GM18519 (cell line): ENCODE measurements around the gene RPN2.

ENCODE experiments used
- ATAC-seq: cut with Tn5 transposase; IDR thresholded peaks from one replicate; pipeline ENCODE4 v1.9.1; 2021; ENCODE audit warnings: mild to moderate bottlenecking, moderate library complexity; ENCODE audit not compliant: unreplicated experiment, low FRiP score

Gene RPN2

DNA sequence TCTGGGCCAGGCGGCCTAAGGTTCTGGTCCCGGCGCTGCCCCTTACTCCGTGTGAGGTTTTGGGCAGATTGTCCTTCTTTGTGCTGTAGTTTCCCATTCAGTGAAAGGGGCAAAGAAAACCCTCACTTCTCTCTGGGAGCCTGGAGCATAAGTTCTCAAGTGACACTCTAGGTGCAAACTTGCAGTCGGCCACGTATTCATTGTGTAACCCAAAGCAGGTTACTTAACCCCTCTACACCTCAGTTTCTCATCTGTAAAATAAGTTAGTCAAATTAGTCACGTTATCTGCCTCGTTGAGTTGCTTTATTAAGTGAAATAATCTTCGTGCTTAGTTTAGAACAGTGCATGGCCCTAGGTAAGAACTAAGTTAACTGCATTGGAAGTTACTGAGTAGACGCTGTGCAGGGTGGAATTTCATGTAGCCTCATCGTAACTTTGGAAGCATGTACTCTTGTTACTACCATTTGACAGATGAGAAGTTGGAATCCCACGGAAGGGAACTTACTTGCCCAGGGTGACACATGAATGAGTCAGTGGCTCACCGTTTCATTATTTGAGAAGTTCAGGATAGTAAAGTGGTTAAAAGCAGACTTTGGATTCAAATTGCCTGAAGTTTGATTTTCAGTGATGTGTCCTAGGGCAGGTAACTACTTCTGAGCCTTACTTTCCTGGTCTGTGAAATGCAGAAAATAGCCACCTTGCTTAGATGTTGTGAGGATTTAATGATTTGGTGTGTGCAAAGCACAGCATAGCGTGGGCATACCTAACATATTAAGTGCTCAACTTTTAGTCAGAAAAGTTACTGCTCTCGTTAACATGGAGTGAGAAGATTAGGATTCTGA is 774 bp downstream of the RPN2 start:
- no peak for ATAC-seq

DNA sequence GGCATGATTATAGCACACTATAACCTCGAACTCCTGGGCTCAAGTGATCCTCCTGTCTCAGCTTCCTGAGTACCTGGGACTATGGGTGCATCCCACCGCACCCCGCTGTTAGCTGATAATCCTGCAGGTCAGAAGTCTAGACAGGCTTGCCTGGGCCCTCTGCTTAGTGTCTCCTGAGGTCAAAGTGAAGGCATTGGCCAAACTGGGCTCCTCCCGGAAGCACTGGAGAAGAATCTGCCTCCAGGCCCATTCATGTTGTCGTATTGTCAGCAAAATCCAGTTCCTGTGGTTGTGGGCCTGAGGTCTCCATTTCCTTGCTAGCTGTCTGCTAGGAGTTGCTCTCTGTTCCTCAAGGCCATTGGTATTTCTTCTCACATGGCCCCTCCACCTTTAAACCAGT is 6.6 kb downstream of the RPN2 start:
- no peak for ATAC-seq

DNA sequence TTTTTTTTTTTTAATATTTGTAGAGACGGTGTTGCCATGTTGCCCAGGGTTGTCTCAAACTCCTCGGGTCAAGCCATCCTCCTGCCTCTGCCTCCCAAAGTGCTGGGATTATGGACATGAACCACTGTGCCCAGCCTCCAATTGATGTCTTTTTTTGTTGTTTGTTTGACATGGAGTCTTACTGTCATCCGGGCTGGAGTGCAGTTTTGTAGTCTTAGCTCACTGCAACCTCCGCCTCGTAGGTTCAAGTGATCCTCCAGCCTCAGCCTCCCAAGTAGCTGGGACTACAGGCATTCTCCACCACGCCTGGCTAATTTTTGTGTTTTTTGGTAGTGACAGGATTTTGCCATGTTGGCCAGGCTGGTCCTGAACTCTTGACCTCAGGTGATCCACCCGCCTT is 9.7 kb downstream of the RPN2 start:
- ATAC-seq, result no peak

DNA sequence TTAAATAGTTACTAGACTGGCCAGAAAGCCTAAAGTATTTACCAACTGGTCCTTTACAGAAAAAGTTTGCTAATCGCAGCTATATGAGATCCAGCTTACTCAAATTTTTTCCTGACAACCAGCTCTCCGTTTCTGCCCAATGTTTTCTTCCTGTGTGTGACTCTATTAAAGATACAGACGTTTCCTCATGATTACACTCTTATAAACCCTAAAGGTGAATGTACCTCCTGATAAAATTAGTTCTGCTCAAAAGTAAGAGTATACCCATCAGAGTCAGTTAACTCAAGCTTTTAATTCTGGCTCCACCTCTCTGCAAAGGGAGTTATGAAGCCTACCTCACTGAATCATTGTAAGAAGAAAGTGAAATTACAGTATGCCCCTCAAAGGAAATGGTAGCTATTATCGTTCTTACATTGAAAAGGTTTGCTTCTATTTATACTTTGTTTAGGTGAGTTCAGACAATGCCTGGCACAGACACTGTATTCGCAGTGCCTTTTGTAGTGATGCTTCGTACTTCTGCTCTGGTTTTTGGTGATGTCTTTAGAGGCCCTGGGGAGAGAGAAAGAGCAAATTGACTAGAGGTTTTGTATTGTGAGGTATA is 10.4 kb downstream of the RPN2 start:
- no peak for ATAC-seq

DNA sequence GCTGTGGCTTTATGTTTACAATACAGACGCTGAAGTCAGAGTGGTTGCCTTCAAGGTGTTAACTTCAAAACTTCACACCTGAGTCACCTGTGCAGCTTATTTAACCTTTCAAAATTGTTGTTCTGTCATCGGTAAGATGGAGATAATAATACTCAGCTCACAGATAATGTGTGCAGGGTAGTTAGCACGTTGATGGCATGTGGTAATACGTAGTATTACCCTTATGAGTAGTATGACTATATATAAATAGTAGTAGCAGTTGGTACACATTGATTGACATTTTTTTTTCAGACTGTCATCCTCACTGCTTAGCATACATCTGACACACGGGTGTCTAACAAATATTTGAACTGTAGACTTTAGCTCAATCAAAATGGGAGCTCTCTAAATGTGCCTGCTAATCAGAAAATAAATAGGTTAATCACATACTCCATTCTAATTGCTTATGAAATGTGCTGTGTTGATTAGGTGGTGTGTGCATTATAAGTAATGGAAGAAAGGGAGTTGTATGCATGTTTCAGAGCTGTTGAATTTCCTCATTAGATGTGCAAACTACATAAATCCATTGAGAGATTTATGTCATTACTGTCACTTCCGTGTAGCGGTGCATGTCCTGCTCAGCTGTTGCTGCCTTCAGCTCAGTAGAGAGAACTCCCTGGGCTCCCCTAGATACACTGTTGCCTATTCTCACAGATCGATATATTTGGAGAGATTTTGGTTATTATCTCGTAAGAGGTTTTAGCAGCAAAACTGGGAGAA is 11.4 kb downstream of the RPN2 start:
- no peak for ATAC-seq

DNA sequence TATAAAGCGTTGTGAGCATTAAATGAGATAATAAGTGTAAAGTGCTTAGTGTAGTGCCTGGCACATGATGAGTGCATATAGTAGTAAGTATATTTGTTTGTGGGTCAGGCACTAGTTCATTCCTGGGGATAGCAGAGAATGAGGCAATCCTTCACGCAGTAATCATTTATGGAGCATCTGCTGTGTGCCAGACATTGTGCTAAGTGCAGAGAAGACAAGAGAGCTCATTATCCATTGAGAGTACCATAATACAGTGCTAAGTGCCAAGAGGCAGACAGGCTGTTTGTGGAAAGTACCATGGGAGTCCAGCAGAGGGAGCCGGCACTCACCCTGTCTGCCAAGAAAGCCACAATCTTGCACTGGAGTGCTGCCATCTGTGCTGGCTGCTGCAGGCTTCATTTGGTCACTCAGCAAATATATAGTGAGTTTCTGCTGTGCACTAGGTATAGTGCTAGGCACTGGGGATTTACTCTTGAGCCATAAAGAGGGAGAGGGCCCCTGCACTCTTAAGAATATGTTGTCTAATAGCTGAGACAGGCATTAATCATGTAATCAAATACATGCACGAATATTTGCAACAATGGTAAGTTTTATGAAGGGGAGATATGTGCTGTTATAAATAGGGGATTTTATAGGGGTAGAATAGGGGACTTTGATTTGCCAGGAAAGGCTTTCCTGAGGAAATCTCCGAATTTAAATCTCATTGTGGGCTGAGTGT is 13.2 kb downstream of the RPN2 start:
- no peak for ATAC-seq

DNA sequence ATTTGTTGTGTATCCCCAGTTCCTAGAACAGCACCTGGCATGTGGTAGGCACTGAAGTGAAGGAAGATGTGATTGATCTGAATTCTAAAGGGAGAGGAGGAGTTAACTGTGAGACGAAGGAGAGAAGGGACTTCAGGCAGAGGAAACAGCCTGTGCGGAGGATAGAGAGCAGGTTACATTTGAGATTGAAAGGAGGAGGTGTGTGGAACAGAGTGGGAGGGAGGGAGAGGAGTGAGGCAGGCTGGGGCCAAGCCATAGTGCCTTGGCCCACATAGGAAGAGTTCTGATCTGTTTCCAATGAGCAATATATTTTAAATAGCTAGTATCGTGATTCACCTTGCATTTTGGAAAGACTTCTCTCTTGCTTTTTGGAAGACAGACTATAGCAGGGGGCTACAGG is 14.1 kb downstream of the RPN2 start:
- no peak for ATAC-seq

DNA sequence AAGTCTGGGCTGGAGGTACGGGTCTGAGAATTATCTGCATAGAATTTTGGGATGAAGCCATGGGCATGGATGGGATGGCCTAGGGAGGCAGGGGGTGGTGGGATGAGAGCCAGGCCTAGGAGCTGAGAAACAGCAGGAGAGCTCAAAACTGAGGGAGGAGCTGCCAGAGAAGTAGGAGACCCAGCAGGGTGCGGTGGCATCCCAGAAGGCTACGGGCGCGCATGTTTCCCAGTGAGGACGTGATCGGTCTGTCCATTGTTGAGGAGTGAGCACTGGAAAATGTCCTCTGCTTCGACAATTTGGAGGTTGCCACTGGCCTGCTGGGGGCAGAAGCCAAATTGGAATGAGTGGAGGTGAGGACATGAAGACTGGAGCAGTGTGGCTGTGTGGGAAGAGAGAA is 14.7 kb downstream of the RPN2 start:
- no peak for ATAC-seq

DNA sequence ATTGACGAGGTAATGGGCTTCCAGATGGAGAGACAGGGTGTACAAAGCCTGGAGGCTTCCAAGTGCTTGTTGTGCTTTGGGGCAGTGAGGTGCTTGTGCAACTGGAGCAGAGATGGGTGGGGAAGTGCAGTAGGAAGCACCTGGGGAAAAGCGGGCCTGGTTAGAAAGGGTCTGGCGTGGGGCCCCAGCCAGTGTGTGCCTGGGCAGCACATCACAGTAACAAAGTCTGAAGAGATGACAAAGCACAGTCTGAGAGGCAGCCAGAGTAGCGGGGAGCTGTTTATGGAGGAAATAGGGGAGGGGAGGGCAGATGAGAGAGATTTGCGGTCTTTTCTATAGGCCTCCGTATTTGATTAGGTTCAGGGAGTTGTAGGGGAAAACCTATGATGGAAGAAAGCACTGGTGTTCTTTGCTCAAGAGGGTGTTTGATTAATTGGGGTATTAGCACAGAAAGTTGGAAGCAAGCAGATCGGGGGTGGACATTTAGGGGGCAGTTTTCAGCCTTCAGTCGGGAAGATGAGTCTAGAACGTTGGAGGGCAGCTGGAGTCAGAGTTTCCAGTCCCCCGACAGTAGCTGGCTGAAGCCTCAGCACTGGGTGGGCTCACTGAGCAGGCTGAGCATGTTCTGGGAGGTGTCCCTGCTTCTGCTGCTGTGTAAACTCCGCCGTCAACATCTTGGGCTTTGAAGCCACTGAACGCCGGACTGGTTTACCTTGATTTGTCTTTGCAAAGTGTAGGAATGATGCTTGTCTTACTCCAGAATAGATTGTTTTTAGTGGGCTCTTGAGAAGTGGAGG is 15.7 kb downstream of the RPN2 start:
- no peak for ATAC-seq

DNA sequence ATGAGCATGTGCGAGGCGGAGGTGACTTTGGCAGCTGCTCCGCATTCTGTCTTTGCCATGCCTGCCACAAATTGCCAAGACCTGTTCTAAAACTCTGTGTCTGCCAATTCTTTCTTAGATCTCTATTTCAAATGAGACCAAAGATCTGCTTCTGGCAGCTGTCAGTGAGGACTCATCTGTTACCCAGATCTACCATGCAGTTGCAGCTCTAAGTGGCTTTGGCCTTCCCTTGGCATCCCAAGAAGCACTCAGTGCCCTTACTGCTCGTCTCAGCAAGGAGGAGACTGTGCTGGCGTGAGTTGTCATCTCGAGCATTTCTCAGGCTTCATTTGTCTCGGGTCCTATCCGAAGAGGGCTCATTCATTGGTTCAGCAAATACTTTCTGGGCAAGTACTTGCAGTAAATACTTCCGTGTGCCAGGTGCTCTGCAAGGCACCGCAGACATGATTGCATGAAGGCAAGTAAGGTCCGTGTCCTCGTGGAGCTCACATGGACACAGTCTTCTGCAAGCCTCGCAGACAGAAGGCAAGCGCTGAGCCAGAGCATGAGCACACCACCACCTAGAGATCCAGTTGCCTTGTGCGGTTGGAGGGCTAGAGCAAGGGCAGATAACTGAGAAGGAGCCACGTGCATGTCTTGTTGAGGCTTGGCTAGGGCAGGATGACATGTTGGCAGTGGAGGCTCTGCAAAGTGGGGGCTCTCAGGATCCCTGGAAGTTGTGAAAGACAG is 20.0 kb downstream of the RPN2 start:
- no peak for ATAC-seq

DNA sequence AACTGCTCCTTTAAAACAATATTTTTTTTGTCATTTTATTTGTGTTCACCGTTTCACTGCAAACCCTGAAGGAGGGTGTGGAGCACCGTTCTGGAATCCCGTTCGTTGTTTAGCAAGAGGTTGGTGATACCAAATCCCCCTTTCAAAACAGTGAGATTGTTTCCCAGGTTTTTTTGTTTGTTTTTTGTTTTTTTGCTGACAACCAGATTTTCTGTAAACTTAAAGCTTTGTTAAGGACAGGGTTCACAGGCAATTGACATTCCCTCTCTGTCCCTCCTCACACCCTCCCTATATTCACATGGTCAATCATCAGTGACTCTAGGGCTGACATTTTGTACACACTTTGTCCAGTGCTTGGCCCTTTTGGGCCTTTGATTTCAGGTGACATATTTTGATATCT is 21.2 kb downstream of the RPN2 start:
- no peak for ATAC-seq

DNA sequence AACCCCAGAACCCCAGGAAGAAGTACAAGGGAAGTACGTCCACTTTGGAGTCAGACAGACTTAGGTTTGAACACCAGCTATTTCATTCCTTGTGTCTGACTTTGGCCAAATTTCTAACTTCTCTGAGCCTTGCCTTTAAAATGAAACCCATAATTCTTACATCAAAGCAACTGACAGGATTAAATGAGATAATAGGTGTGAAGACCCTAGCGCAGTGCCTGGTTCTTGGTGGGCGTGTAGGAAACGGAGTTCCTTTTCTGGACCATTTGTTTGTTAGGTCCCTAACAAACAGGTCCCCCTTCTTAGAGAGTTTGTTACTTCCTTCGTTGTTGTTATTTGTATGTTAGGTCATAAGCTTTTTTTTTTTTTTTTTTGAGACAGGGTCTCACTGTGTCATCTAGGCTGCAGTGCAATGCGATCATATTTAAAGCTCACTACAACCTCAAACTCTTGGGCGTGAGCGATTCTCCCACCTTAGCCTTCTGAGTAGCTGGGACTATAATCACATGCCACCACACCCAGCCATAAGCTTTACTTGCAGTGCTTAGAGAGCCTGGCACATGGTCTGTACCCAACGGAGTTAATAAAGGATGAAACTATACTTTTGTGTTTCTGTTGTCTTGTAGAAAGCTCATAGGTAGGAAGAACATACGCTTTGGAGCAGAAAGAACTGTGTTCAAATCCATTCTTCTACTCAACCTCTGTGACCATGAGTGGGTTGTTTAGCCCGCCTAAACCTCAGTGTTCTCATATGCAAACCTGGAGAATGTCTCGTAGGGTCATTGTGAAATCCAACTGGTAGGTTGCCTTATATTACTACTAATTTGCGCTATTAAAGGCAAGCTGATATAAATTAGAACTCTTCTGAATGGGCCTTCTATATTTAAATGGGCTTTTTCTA is 22.0 kb downstream of the RPN2 start:
- no peak for ATAC-seq

DNA sequence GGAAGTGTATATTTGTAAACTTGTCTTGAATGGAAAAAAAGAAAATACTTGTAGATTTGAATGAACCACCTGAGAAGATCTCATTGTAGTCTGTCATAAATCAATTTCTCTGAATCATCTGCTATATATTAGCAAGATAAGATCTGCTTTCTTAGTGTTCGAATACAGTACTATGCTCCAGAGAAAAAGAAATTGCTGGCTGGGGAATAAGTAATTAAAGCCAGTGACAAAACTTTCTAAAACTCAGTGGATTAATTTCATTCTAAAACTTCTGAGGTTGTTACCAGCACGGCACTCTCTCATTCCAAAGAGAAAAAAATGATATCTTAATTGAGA is 22.7 kb downstream of the RPN2 start:
- ATAC-seq, result no peak

DNA sequence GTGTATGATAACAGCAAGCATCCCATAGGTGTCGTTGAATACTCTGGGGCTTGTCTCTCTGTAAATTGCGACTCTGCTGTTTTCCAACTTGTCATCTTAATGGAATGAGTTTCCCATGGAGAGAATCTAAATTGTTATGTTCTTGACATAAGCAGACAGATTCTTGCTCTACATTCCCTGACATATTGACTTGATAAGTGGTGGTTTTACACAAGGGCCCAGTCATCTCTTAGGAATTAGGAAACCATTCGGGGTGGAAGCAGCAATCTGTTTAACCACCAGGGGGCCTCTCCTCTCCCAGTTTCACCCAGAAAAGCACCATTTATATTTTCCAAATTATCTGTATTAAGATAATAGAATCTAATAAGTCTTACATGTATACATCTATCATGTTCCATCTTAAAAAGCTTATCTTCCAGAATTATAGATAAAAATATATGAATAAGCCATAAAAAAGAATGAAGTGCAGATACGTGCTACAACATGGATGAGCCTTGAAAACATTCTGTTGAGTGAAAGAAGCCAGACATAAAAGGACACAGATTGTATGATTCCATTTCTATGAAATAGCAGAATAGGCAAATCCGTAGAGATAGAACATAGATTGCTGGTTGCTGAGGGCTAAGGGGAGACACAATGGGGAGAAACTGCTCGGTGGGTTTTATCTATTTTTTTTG is 23.3 kb downstream of the RPN2 start:
- ATAC-seq, result no peak

DNA sequence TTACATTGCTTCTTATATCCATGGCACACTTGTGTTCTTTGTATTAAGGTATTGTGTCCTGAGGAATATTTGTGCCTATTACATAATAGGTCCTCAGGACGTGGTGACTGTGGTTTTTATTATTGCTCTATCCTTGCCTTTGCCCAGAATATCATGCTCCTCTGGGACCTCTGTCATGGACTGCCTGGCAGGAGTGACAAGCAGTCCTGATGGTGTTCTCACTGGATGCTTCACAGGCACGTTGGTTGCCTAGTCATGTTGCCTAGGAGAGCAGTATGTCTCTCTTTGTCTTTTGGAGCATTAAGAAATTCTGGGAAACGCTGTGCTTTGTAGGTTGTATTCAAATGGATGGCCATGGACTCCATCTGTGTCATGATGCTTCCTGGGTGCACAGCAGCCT is 24.9 kb downstream of the RPN2 start:
- ATAC-seq, result no peak

DNA sequence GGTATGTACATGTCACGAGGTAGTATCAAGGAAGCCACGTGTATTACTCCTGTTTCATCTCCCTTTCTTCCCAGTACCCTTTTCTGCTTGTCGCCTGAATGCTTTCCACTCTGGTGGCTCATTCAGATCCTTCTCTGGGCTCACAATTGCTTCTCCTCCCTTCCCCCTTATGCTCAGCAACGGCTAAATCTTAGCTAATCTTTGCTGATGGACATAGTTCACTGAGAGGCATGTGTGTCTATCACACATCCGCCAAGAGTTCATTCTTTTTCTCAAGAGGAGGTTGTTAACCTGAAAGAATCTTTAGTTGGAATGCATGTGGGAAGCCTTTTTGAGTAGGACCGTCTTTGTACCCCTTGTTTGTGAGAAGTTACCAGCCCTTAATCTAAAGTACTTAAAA is 26.0 kb downstream of the RPN2 start:
- no peak for ATAC-seq

DNA sequence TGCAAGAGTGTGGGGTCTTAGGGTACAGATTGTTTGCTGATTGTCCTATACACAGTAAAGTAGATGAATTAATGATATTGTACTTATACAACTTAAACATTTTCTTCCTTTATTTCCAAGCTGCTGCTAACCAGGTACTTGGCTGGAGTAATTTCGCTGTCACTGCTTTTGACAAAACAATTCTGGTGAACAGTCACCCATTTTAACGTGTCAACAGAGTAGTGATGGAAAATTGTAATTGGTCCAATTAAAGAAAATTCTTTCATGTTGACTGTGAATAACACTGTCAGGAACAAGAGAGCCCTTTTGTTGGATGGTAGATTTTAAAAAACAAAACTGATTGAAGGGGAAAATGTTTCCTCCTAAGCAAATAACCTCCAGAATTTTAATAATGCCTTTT is 26.7 kb downstream of the RPN2 start:
- ATAC-seq, result no peak

DNA sequence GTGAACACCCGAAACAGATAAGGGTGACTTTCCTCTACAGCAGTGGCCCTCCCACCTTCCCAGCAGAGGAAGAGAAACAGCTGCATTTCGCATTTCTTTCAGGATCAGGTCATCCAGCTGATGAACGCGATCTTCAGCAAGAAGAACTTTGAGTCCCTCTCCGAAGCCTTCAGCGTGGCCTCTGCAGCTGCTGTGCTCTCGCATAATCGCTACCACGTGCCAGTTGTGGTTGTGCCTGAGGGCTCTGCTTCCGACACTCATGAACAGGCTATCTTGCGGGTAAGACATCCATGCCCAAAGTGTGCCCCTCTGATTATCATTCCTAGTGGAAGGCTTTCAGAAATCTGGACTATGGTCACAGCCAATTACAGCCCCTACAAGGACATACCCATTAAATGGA is 28.0 kb downstream of the RPN2 start:
- ATAC-seq, result no peak
